DLD1 (cell line): Measurements from ENCODE around the gene POLA1.

Source experiments
- in situ Hi-C: cut with HindIII; loops from 2 replicates; pipeline ENCODE4 v1.10.0; 2017; ENCODE audit warnings: low sequenced_read_pairs

The POLA1 gene

DNA sequence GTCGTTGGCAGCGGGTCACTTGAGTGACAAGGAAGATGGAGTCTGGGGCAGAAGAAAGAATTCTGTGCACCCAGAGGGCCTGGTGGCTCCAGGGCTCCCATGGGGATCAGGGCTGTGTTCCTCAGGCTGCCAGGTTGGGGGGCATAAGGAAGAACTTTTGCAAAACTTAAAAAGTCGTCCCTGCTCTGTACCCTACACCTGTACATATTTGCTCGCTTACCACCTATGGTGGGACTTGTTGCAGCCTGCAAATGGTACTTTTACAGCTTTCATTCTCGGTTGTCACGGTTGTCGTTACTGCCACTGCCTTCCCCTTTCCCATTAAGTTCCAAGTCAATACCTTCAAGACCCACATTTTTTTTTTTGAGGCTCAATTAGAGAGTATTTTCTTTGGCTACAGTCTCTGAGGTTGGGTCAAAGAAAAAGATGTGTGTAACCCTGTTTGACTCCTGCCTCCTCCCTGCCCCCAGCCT is 312.9 kb downstream of the POLA1 start:
- in situ Hi-C loops = no loop called here

DNA sequence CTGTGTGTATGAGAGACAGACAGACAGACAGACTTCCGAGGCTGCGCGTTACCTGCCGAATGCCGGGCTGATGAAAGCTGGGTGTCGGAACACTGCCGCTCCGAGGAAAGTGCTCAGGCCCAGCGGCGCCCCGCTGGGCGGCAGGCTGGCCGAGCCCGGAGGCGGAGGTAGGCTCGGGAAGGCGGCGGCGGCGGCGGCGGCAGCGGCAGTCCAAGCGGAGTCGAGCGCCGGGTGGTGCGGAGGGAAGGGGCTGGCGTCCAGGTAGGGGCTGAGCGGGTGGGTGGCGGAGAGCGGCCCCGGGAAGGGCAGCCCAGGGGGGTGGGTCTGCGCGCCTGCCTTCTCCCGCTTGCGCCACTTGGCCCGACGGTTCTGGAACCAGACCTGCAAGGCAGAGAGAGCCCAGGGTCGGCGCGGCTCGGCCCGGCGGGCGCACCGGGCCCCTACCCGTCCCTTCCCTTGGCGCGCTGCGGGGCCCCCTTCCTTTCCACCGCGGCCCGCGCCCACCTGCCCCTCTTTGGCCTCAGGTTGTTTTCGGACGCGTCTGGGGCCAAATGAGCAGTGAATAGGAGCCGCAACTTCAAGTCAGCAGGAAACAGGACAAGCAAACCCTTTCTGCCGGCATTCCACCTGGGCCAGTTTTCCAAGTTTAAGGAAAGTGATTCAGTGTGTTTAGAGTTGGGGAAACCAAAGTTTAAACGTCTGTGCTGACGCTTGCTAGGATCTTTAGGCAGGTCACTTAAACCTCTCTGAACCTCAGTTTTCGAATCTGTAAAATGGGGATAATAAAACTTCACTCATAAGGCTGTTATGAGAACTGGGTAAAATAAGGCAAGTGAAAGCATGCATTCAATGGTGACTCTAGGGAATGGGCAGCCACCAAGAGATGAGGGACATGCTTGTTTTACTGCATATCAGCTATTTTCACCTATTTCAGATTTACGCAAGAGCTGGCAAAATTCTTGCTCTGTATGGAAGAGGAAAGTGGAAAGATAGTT is 313.6 kb downstream of the POLA1 start:
- in situ Hi-C loops = no loop called here

GRCh38 chrX:25009407-25009806 is 315.7 kb downstream of the POLA1 start:
- in situ Hi-C loops = no loop called here

DNA sequence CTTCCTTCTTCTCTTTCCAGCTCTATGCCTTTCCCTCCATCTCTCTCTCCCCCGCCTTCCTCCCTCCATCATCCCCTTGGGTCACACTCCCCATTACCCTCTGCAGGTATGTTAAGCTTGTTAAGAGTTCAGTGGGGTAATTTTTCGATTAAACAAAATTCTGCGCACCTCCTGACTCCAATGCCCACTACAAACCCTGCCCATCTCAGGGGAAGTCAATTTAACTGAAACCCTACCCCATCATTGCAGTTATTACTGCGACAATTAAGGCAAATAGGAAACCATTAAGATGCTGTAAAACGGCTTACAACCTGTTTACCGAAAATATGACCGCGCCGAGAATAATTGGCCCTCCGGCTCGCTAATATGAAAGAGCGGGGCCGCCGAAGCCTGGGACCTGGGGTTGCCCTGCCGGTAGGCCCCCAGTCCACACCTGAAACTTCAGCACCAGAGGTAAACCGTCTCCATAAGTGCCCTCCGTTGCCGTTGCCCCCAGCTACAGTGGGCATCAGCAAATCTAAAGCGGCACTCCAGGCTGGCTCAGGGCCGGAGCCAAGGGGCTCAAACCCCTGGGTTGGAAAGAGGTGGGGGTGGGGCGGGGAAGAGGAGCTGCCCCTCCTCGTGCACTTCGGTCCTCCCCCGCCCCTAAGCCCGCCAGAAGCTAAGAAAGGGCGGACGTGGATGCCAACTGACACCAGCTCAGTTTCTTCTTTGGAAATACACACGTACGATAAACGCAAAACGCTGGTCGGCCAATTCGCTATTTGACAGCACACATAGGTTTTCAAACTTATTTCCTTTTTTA is 317.3 kb downstream of the POLA1 start:
- in situ Hi-C loops = no loop called here

- in situ Hi-C loops = no loop called here
These were observed 318.1 kb downstream of the POLA1 start for GRCh38 chrX:25011589-25012432.

GRCh38 chrX:25012433-25012735 is 318.7 kb downstream of the POLA1 start:
- in situ Hi-C loops = no loop called here

DNA sequence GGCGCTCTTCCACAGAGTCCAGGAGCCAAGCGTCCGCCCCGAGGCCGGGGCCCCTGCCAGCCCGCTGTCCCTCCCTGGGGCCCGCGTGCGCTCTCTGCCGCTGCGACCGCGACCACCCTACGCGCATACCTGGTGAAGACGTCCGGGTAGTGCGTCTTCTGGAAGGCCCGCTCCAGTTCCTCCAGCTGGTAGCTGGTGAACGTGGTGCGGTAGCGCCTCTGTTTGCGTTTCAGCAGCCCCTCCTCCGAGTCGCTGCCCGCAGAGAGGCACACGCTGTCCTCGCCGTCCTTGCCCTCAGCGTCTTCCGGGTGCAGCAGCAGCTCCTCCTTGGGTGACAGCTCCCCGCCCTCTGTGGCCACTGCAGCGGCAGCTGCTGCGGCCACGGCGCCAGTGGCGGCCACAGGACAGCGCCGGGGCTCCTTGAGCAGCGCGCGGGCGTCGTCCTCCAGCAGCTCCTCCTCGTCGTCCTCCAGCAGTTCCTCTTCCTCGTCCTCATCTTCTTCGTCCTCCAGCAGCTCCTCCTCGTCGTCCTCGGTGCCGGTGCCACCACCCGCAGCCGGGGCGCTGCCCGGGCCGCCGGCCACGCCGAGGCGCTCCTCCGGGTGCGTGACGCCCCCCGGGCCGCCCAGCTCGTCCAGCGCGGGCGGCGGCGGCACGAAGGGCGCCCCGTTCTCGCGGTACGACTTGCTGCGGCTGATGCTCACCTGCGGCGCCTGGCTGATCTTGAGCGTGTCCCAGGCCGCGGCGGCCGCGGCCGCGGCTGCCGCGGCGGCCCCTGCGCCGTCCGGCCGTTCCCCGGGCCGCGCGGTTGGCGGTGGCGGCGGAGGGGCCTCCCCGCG is 319.3 kb downstream of the POLA1 start:
- in situ Hi-C loops = no loop called here

DNA sequence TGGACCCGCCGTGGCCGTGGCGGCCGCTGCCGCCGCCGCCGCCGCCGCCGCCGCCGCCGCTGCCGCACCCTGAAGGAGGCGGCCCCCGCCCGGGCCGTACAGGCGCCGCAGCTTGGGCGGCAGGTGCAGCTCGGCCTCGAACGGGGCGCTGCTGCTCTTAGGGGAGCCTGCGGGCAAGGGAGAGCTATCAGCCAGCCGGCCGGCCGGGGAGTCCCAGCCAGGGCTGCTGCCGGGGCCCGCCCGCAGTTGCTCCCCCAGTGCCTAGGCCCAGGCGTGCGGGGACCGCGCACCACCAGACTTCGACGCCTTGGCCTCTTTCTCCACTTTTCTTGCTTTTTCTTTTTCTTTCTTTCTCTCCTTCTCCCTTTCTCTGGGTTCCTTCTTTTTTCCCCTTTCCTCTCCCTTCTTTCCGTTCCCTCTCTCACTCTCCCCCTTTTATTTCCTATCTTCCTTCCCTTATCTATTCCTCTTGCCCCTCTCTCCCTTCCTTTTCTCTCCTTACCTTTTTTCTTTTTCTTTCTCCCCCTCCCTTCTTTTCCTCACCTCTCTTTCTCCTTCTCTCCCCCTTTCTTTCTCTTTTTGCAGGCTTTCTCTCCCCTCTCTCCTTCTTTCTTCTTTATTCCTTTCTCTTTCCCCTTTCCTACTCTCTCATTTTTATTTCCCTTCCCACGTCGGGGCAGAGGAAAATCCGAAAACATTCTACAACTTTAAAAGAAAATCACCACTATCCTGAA is 320.1 kb downstream of the POLA1 start:
- in situ Hi-C loops = no loop called here

- in situ Hi-C loops = no loop called here
These were observed 320.7 kb downstream of the POLA1 start for GRCh38 chrX:25014366-25014838.

- in situ Hi-C loops = no loop called here
These were observed 322.0 kb downstream of the POLA1 start, which contains the start of gene ARX for GRCh38 chrX:25015486-25016360. Gene ARX (minus strand): TSS chrX:25015965. CDS start chrX:25015737, 228 bp downstream.

- in situ Hi-C loops = no loop called here
These were observed 322.6 kb downstream of the POLA1 start for GRCh38 chrX:25016361-25016671.

- in situ Hi-C loops = no loop called here
These were observed 323.4 kb downstream of the POLA1 start for GRCh38 chrX:25016938-25017598.

GRCh38 chrX:25017667-25018247 is 324.0 kb downstream of the POLA1 start:
- in situ Hi-C loops = no loop called here

- in situ Hi-C loops = no loop called here
These were observed 325.0 kb downstream of the POLA1 start for GRCh38 chrX:25018682-25019081.

- in situ Hi-C loops = no loop called here
These were observed 326.1 kb downstream of the POLA1 start for GRCh38 chrX:25019707-25020390.

DNA sequence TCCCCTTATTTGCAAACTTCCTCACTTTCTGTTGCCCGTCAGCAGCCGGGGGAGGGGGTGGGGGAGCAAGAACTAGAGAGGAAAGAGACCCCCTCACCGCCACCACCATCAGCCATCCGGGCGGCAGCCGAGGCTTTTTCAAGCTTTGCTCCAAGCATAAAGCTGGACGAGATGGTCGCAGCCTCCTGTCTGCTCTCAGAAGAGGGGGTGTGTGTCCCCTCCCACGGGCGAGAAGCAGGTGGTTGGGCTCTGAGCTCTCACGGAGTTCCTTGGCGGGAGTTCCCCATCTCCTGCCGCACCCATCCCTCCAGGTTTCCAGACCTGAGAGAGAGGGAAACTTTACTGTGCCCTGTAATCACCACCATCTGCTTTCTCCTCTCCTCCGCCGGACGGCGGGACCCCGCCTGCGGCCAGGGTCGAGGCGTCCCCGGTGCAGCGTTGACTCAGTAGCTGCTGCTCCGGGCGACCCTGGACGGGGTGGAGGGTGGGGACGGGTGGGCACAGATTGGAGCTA is 326.7 kb downstream of the POLA1 start:
- in situ Hi-C loops = no loop called here
